Nephron progenitor cell (in vitro differentiated cells): ENCODE measurements around the gene ACKR4.

Experiments used
- DNase-seq: peaks from one replicate; pipeline ENCODE4 v3.0.0; 2021
- H3K27ac Mint-ChIP-seq: 2 replicates; pipeline ENCODE4 v1.8.0; 2021; ENCODE audit warnings: mild to moderate bottlenecking, moderate library complexity, mixed read lengths
- H3K27me3 Mint-ChIP-seq: 2 replicates; pipeline ENCODE4 v1.8.0; 2021; ENCODE audit warnings: mild to moderate bottlenecking, low read depth, mixed read lengths; ENCODE audit not compliant: poor library complexity
- H3K36me3 Mint-ChIP-seq: 2 replicates; pipeline ENCODE4 v1.8.0; 2021; ENCODE audit warnings: low read depth, mixed read lengths
- H3K4me1 Mint-ChIP-seq: 2 replicates; pipeline ENCODE4 v1.8.0; 2021; ENCODE audit warnings: mixed read lengths
- H3K4me3 Mint-ChIP-seq: 2 replicates; pipeline ENCODE4 v1.8.0; 2021; ENCODE audit warnings: mild to moderate bottlenecking, moderate library complexity, mixed read lengths
- H3K9me3 Mint-ChIP-seq: 2 replicates; pipeline ENCODE4 v1.8.0; 2021; ENCODE audit warnings: mild to moderate bottlenecking, moderate library complexity, mixed read lengths
- TF ChIP-seq, protein P1 (sequence below): fragments of 200-600 bp; sonication (generic); IDR thresholded peaks from 2 replicates; pipeline ENCODE4 v1.5.0; 2021; ENCODE audit warnings: antibody characterized with exemption

ACKR4 gene

DNA sequence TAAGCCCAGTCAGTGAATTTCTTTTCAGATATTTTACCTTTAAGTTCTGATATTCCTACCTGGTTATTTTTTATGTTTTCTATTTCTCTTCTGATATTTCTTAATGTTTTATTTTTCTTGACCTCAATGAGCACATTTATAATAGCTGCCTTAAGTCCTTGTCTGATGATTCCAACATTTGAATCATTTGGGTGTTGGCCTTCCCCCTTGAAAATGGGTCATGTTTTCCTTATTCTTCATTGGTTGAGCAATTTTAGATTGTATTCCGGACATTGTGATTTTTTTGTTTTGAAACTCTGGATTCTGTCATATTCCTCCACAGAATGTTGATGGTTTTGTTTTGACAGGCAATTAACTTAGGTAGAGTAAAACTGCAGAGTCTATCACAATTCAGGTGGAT is 9.7 kb upstream of the ACKR4 start:
- no peak overlapping the region for H3K4me3 Mint-ChIP-seq
- H3K36me3 Mint-ChIP-seq, result peaks cover 25% of the 10 kb centered on the region
- DNase-seq, result no peak
- no peaks in the 10 kb centered on the region for H3K27me3 Mint-ChIP-seq
- TF ChIP-seq, protein P1, sequence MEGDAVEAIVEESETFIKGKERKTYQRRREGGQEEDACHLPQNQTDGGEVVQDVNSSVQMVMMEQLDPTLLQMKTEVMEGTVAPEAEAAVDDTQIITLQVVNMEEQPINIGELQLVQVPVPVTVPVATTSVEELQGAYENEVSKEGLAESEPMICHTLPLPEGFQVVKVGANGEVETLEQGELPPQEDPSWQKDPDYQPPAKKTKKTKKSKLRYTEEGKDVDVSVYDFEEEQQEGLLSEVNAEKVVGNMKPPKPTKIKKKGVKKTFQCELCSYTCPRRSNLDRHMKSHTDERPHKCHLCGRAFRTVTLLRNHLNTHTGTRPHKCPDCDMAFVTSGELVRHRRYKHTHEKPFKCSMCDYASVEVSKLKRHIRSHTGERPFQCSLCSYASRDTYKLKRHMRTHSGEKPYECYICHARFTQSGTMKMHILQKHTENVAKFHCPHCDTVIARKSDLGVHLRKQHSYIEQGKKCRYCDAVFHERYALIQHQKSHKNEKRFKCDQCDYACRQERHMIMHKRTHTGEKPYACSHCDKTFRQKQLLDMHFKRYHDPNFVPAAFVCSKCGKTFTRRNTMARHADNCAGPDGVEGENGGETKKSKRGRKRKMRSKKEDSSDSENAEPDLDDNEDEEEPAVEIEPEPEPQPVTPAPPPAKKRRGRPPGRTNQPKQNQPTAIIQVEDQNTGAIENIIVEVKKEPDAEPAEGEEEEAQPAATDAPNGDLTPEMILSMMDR, result no peak
- no peak overlapping the region for H3K27ac Mint-ChIP-seq
- peaks cover 5% of the 10 kb centered on the region for H3K9me3 Mint-ChIP-seq
- no peaks in the 10 kb centered on the region for H3K4me1 Mint-ChIP-seq

DNA sequence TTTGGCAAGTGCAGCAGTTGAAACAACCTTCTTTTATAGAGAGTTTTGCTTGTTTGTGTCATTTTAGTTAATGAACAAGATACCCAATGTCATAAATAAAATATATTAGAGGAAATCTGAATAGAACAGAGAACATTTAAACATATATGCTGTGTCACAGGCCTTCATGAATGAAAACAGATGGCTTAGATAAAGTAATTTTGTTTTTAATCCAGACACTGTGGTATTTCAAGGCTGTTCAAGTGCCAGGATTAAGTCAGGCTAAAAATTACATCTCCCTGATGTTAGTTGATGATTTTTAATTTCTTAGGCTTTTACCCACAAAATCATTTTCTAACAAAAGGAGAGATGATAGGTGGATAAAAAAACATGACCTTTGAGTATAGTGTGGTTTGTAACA is 4.9 kb upstream of the ACKR4 start:
- Mint-ChIP-seq H3K27me3 (no peaks in the 10 kb centered on the region), H3K27ac (no peak overlapping the region), H3K36me3 (peaks cover 42% of the 10 kb centered on the region), H3K9me3 (peaks cover 2% of the 10 kb centered on the region), H3K4me3 (no peak overlapping the region), H3K4me1 (no peaks in the 10 kb centered on the region)
- TF ChIP-seq, protein P1, result no peak
- DNase-seq, result no peak

GRCh38 chr3:132593241-132593946 is 3.7 kb upstream of the ACKR4 start:
- Mint-ChIP-seq H3K9me3 (no peaks in the 10 kb centered on the region), H3K27me3 (no peaks in the 10 kb centered on the region), H3K4me1 (no peaks in the 10 kb centered on the region), H3K4me3 (no peak overlapping the region), H3K36me3 (peaks cover 39% of the 10 kb centered on the region), H3K27ac (no peak overlapping the region)
- TF ChIP-seq, protein P1, result no peak
- DNase-seq, result no peak

DNA sequence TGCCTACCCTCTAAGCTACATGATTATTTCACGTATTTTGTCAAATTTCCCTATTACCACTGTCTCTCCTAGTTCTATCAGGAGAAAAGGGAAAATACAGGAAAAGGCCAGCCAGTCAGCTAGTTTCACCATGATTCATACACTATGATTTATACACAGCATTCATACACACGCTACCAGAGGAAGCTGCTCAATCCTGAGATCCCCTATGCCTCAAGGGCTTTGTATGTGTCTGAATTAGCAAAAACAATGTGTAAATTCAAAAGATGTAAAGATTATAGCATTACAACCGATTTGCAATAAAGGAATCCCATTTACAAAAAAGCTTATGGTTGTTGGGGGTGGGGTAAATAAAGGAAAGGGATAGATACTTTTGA is 3.1 kb upstream of the ACKR4 start:
- H3K4me3 Mint-ChIP-seq, result no peak overlapping the region
- no peak for DNase-seq
- H3K36me3 Mint-ChIP-seq, result peaks cover 44% of the 10 kb centered on the region
- H3K9me3 Mint-ChIP-seq, result no peaks in the 10 kb centered on the region
- TF ChIP-seq, protein P1, result no peak
- H3K27ac Mint-ChIP-seq, result no peak overlapping the region
- H3K4me1 Mint-ChIP-seq, result no peaks in the 10 kb centered on the region
- H3K27me3 Mint-ChIP-seq, result no peaks in the 10 kb centered on the region

GRCh38 chr3:132594498-132594897 is 2.6 kb upstream of the ACKR4 start:
- peaks cover 41% of the 10 kb centered on the region for H3K36me3 Mint-ChIP-seq
- TF ChIP-seq, protein P1, result no peak
- H3K9me3 Mint-ChIP-seq, result no peaks in the 10 kb centered on the region
- DNase-seq, result no peak
- no peaks in the 10 kb centered on the region for H3K4me1 Mint-ChIP-seq
- no peak overlapping the region for H3K27ac Mint-ChIP-seq
- H3K4me3 Mint-ChIP-seq, result no peak overlapping the region
- no peaks in the 10 kb centered on the region for H3K27me3 Mint-ChIP-seq

- no peak overlapping the region for H3K27ac Mint-ChIP-seq
- peaks cover 40% of the 10 kb centered on the region for H3K36me3 Mint-ChIP-seq
- TF ChIP-seq, protein P1, result no peak
- no peak for DNase-seq
- H3K4me3 Mint-ChIP-seq, result no peak overlapping the region
- no peaks in the 10 kb centered on the region for H3K27me3 Mint-ChIP-seq
- no peaks in the 10 kb centered on the region for H3K9me3 Mint-ChIP-seq
- H3K4me1 Mint-ChIP-seq, result no peaks in the 10 kb centered on the region
Observed at GRCh38 chr3:132595014-132595413, 2.1 kb upstream of the ACKR4 start.
